Measurements from ENCODE around the gene OR14C36.
"Not testable (repeated sequence)": the region's sequence is repeated elsewhere in the genome, so short reads cannot be mapped to it uniquely, and the experiment has no call there.

The OR14C36 gene

GRCh38 chr1:248348475-248348874, at the start of gene OR14C36:
TSS of gene OR14C36 (plus strand) at chr1:248348775. CDS start at chr1:248348775, 0 bp downstream.
- no peak for DNase-seq (ENCODE audit: low read depth)
- TF ChIP-seq CTCF (IDR thresholded peaks at IDR 0.05; ENCODE audit: control insufficient read depth, extremely low read depth, insufficient read depth): no peak
- H3K4me3 ChIP-seq (ENCODE audit: low read depth, low read length): no peak within 1 kb of the TSS

- no peak for DNase-seq (ENCODE audit: low read depth)
- TF ChIP-seq CTCF (IDR thresholded peaks at IDR 0.05; ENCODE audit: control insufficient read depth, extremely low read depth, insufficient read depth): no peak
- H3K4me3 ChIP-seq (ENCODE audit: low read depth, low read length): no peak within 1 kb of the TSS
These were observed 45.3 kb upstream of the OR14C36 start, which contains the start of gene OR2T12 for GRCh38 chr1:248303324-248303723. TSS of gene OR2T12 (minus strand) at chr1:248303424. CDS start at chr1:248295578, 7,846 bp downstream.

GRCh38 chr1:248305672-248306071, 42.9 kb upstream of the OR14C36 start:
- not testable (repeated sequence) for H3K4me3 ChIP-seq (ENCODE audit: low read depth, low read length); DNase-seq (ENCODE audit: low read depth)

GRCh38 chr1:248306103-248306502, 42.5 kb upstream of the OR14C36 start:
- no peak overlapping the region for H3K4me3 ChIP-seq (ENCODE audit: low read depth, low read length)

GRCh38 chr1:248306740-248307139, 41.8 kb upstream of the OR14C36 start:
- not testable (repeated sequence) for H3K4me3 ChIP-seq (ENCODE audit: low read depth, low read length); DNase-seq (ENCODE audit: low read depth)

More at GRCh38 chr1:248306103-248306502, 42.5 kb upstream of the OR14C36 start:
- DNase-seq (ENCODE audit: low read depth): no peak
- TF ChIP-seq CTCF (IDR thresholded peaks at IDR 0.05; ENCODE audit: control insufficient read depth, extremely low read depth, insufficient read depth): no peak

- DNase-seq (ENCODE audit: low read depth): no peak
- H3K4me3 ChIP-seq (ENCODE audit: low read depth, low read length): no peak overlapping the region
- TF ChIP-seq CTCF (IDR thresholded peaks at IDR 0.05; ENCODE audit: control insufficient read depth, extremely low read depth, insufficient read depth): no peak
These were observed 31.8 kb upstream of the OR14C36 start for GRCh38 chr1:248316796-248317195.

GRCh38 chr1:248324468-248324867, 24.1 kb upstream of the OR14C36 start, which contains the start of gene OR2M7:
TSS of gene OR2M7 (minus strand) at chr1:248324568. CDS start at chr1:248324568, 0 bp downstream.
- TF ChIP-seq CTCF (IDR thresholded peaks at IDR 0.05; ENCODE audit: control insufficient read depth, extremely low read depth, insufficient read depth): no peak
- no peak for DNase-seq (ENCODE audit: low read depth)
- H3K4me3 ChIP-seq (ENCODE audit: low read depth, low read length): no peak within 1 kb of the TSS

- TF ChIP-seq CTCF (IDR thresholded peaks at IDR 0.05; ENCODE audit: control insufficient read depth, extremely low read depth, insufficient read depth): no peak
- DNase-seq (ENCODE audit: low read depth): no peak
These were observed 5.1 kb upstream of the OR14C36 start for GRCh38 chr1:248343451-248343850.

More at GRCh38 chr1:248343451-248343850, 5.1 kb upstream of the OR14C36 start:
- no peak overlapping the region for H3K4me3 ChIP-seq (ENCODE audit: low read depth, low read length)

Measured in LNCaP clone FGC (cell line).